ENCODE data around the gene CNIH1.
"Not testable (repeated sequence)": the region's sequence is repeated elsewhere in the genome, so short reads cannot be mapped to it uniquely, and the experiment has no call there.

DNA sequence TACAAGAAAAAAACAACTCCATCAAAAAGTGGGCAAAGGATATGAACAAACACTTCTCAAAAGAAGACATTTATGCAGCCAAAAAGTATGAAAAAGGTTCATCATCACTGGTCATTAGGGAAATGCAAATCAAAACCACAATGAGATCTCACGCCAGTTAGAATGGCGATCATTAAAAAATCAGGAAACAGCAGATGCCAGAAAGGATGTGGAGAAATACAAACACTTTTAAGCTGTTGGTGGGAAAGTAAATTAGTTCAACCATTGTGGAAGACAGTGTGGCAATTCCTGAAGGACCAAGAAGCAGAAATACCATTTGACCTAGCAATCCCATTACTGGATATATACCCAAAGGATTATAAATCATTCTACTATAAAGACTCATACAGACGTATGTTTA is 60.6 kb downstream of the CNIH1 start:
- TF ChIP-seq, protein P1, sequence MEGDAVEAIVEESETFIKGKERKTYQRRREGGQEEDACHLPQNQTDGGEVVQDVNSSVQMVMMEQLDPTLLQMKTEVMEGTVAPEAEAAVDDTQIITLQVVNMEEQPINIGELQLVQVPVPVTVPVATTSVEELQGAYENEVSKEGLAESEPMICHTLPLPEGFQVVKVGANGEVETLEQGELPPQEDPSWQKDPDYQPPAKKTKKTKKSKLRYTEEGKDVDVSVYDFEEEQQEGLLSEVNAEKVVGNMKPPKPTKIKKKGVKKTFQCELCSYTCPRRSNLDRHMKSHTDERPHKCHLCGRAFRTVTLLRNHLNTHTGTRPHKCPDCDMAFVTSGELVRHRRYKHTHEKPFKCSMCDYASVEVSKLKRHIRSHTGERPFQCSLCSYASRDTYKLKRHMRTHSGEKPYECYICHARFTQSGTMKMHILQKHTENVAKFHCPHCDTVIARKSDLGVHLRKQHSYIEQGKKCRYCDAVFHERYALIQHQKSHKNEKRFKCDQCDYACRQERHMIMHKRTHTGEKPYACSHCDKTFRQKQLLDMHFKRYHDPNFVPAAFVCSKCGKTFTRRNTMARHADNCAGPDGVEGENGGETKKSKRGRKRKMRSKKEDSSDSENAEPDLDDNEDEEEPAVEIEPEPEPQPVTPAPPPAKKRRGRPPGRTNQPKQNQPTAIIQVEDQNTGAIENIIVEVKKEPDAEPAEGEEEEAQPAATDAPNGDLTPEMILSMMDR (IDR thresholded peaks at IDR 0.05; ENCODE audit: insufficient read depth, low read length), result not testable (repeated sequence)
- not testable (repeated sequence) for TF ChIP-seq POLR2AphosphoS5 (IDR thresholded peaks at IDR 0.05; ENCODE audit: low read depth); GABPA (IDR thresholded peaks at IDR 0.05; ENCODE audit: low read depth); REST (IDR thresholded peaks at IDR 0.05; ENCODE audit: insufficient replicate concordance, low read depth); SPI1 (IDR thresholded peaks at IDR 0.05; ENCODE audit: borderline replicate concordance, low read depth)

Data from HL-60 (cell line).